Esophagus squamous epithelium (tissue), 5 donors: ENCODE results near the gene PCSK1. TPM values are rescaled to one million over a fixed set of nuclear protein-coding genes. Genes with fewer than 3 reads are reported as not detected.
A peak's percentile ranks its signal among the peaks of the same experiment; 100 is the strongest.

ENCODE experiments used
- DNase-seq: peaks from one replicate; lab custom pipeline; 2025; lab: John Stamatoyannopoulos, UW
- H3K27ac ChIP-seq, 4 donors: fragments of 200-600 bp; sonication (generic); one replicate each; pipeline ENCODE4 v1.5.1; 2016 to 2019; ENCODE audit warnings: mild to moderate bottlenecking in 1 of 4
- H3K27me3 ChIP-seq, 4 donors: fragments of 200-600 bp; sonication (generic); 1 replicate in 3 of 4; 2 replicates in 1 of 4; pipeline versions ENCODE4 v1.5.1 to v1.6.0; 2017 to 2021; ENCODE audit warnings: antibody characterized with exemption in 1 of 4
- H3K36me3 ChIP-seq, 3 donors: fragments of 200-600 bp; sonication (generic); one replicate each; pipeline ENCODE4 v1.5.1; 2016 to 2019
- H3K4me1 ChIP-seq, 3 donors: fragments of 200-600 bp; sonication (generic); one replicate each; pipeline ENCODE4 v1.5.1; 2017 to 2019
- H3K4me3 ChIP-seq, 4 donors: fragments of 200-600 bp; sonication (generic); 1 replicate in 3 of 4; 2 replicates in 1 of 4; pipeline ENCODE4 v1.5.1; 2016 to 2019; ENCODE audit warnings: mild to moderate bottlenecking in 2 of 4, moderate library complexity in 1 of 4
- H3K9me3 ChIP-seq, 3 donors: fragments of 200-600 bp; sonication (generic); one replicate each; pipeline ENCODE4 v1.5.1; 2016 to 2019
- POLR2A ChIP-seq, 4 donors: fragments of 450-650 bp; IDR thresholded peaks; one replicate each; pipeline ENCODE4 v1.6.1; 2017; ENCODE audit warnings: antibody characterized with exemption in 4 of 4, mild to moderate bottlenecking in 4 of 4, moderate library complexity in 3 of 4
- WGBS, 2 donors: methylation state at CpG; one replicate each; pipeline ENCODE4 v1.1.5; 2018; 5-methylcytosine and 5-hydroxymethylcytosine counted together
- intact Hi-C: fragments of 100-400 bp; cut with DNase I; formaldehyde crosslinking; loops from one replicate; pipeline ENCODE4 v1.15.0; 2022
- total RNA-seq, 4 donors: library from RNA; depleted of rRNA; stranded (reverse); fragments of >200 nt; gene quantifications; one replicate each; pipeline ENCODE4 v1.1.0, GENCODE V29; 2016
- TF ChIP-seq, protein P1 (sequence below), 6 experiments: fragments of 450-650 bp in 4 of 6; fragments of 200-600 bp in 2 of 6; sonication (generic) in 2 of 6; IDR thresholded peaks; one replicate each; pipeline ENCODE4 v1.5.1; 2016 to 2019; ENCODE audit warnings: antibody characterized with exemption in 6 of 6, mild to moderate bottlenecking in 4 of 6, moderate library complexity in 4 of 6
- donor health status: DM: yes; HTN: yes; CAD: no.

PCSK1 gene
- total RNA-seq, 4 donors from 2014 or later, result 0.09 to 1.1 (median 0.19) TPM; not detected in 1

DNA sequence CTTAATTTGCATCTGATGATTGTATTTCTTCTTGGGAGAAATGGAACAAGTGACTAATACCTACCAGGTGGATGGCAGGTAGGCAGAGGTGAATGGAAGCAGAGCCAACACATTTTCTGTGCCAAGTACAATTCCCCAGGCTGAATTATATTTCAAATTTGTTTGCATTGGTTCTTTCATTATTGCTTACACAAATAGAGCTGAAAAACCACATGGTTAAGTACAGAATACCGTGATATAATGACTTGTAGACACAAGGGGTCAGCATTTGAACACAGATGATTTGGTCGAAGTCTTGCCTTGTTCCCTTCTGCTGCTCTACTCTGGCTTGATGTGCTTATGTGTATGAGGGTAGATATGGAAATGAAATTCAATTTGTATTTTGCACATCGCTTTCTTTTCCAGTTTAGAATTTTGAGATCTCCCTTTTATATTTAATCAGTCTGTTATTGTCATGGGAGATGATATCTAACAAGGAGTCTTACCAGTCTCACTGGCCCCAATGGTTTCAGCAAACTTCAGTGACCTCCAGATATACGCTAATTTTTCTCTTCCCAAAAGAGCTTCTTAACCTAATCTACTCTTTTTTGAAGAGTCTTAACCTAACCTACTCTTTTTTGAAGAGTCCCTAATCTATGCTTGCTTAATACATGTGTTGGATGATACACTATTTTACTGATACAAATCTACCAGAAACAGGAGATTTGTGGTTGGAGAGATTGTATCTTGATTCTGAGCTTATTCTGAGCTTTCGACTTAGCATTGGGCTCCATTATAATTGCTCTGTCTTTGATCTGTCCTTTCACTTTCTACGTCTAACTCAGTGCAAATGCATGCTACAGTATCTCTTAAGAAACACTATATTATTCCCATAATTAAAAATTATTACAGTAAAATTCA is 88.1 kb downstream of the PCSK1 start:
- H3K4me3 ChIP-seq, result no peak overlapping the region
- no peak for DNase-seq
- WGBS, 2 donors, result 42 to 44% methylated on average over 6 of the region's 6 CpGs
- intact Hi-C loops, result loop anchor here (5.0 kb wide), 1 partner anchor 257 kb away; no protein-coding TSS in a partner anchor
- H3K9me3 ChIP-seq, result no peaks in the 10 kb centered on the region
- H3K27me3 ChIP-seq, result no peaks in the 10 kb centered on the region
- H3K27ac ChIP-seq, result no peak overlapping the region
- H3K36me3 ChIP-seq, result no peaks in the 10 kb centered on the region
- no peak for TF ChIP-seq POLR2A (IDR thresholded peaks at IDR 0.05)
- TF ChIP-seq, protein P1, sequence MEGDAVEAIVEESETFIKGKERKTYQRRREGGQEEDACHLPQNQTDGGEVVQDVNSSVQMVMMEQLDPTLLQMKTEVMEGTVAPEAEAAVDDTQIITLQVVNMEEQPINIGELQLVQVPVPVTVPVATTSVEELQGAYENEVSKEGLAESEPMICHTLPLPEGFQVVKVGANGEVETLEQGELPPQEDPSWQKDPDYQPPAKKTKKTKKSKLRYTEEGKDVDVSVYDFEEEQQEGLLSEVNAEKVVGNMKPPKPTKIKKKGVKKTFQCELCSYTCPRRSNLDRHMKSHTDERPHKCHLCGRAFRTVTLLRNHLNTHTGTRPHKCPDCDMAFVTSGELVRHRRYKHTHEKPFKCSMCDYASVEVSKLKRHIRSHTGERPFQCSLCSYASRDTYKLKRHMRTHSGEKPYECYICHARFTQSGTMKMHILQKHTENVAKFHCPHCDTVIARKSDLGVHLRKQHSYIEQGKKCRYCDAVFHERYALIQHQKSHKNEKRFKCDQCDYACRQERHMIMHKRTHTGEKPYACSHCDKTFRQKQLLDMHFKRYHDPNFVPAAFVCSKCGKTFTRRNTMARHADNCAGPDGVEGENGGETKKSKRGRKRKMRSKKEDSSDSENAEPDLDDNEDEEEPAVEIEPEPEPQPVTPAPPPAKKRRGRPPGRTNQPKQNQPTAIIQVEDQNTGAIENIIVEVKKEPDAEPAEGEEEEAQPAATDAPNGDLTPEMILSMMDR (IDR thresholded peaks at IDR 0.05), result peak in 5 of 6 experiments; percentile 45 to 71 (median 60)
- peaks cover 0 to 18% (median 0%) of the 10 kb centered on the region in 3 donors for H3K4me1 ChIP-seq

DNA sequence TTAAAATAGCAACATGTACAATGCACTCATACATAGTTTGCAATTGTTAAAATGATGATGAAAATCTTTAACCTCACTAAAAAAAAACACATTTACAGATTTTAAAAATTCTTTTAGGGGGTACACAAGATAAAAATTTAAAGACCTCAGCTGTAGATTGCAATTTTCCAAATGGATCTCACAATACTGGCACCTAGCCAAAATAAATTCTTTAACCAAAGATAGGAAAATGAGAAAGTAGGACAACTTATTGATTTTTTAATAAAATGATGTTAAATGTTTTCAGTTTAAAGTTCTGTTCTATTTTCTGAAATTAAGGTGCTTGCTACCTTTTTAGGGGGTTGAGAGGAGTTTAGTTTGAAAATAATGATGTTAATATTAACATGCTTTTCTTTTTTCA is 90.0 kb downstream of the PCSK1 start:
- intact Hi-C loops, result no loop called here
- Histone ChIP-seq H3K4me1 (peaks cover 0 to 36% (median 8%) of the 10 kb centered on the region in 3 donors), H3K4me3 (no peak overlapping the region), H3K27me3 (no peaks in the 10 kb centered on the region), H3K27ac (no peak overlapping the region), H3K9me3 (no peaks in the 10 kb centered on the region), H3K36me3 (no peaks in the 10 kb centered on the region)
- no peak for DNase-seq
- no peak for TF ChIP-seq POLR2A (IDR thresholded peaks at IDR 0.05)
- TF ChIP-seq, protein P1 (IDR thresholded peaks at IDR 0.05), result no peak

DNA sequence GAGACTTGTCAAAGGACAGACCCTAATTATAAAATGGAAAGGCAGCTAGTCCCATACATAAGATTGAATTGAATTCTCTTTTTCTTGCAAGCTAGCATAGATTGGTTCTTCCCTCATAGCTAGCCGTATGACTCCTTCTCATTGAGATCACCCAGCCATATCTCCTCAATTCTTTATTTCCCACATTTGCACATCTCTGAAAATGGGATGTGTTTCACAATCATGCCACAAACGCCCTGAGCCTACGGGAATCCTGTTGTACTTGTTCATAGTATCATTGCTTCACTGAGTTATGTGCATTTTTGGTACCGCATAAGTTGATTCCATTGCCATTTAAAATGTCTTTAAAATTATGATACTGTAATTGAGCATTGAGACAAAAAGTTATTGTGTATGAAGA is 90.5 kb downstream of the PCSK1 start:
- H3K4me1 ChIP-seq, result peaks cover 0 to 41% (median 8%) of the 10 kb centered on the region in 3 donors
- no peak overlapping the region for H3K27ac ChIP-seq
- intact Hi-C loops, result no loop called here
- TF ChIP-seq, protein P1 (IDR thresholded peaks at IDR 0.05), result no peak
- no peak for TF ChIP-seq POLR2A (IDR thresholded peaks at IDR 0.05)
- H3K27me3 ChIP-seq, result no peaks in the 10 kb centered on the region
- no peak overlapping the region for H3K4me3 ChIP-seq
- H3K36me3 ChIP-seq, result no peaks in the 10 kb centered on the region
- no peak for DNase-seq
- no peaks in the 10 kb centered on the region for H3K9me3 ChIP-seq
- WGBS, 2 donors, result 70 to 75% methylated on average over 4 of the region's 4 CpGs

Other genes with a start within 250 kb of the PCSK1 start
- gene CAST, start 229.1 kb upstream of the PCSK1 start, total RNA-seq, result 100 to 1,000 TPM; 324 to 489 (median 375) TPM